Choroid plexus epithelial cell (primary cell): ENCODE results near the gene ZNF319.

ENCODE experiments used
- DNase-seq: peaks from one replicate; pipeline ENCODE4 v3.0.0-alpha.2; 2010; ENCODE audit warnings: low read depth
- H3K4me3 ChIP-seq: 2 replicates; pipeline ENCODE4 v1.5.1; 2011; ENCODE audit warnings: low read depth, mild to moderate bottlenecking, control low read depth, low read length, moderate library complexity
- CTCF ChIP-seq: conservative IDR thresholded peaks from 2 replicates; pipeline ENCODE4 v1.5.1; 2011; ENCODE audit warnings: low read depth, mild to moderate bottlenecking, control low read depth, inconsistent platforms, low read length, moderate library complexity

Gene ZNF319

DNA sequence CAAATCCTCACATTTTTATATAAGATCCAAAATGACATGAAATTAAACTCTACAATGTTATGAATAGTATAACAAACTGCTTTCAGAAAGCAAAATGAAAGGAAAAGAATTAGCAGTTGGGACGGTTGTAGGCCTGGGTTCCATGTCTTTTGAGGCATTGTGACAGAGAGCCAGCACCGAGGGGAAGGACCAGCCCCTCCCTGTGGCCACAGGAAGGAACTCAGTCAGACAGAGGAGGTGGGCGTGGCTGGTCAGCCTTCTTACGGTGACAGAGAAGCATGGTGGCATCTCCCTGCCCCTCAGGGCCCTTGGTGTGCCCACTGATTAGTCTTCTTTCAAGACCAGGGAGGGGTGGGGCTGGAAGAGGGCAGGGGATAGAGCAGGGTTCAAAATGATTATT, 5.7 kb downstream of the ZNF319 start:
- TF ChIP-seq CTCF = peak; percentile 69
- peak; percentile 61 for DNase-seq
- H3K4me3 ChIP-seq = no peak overlapping the region

GRCh38 chr16:57994361-57994760, 6.1 kb downstream of the ZNF319 start:
- H3K4me3 ChIP-seq = no peak overlapping the region
- TF ChIP-seq CTCF = no peak
- DNase-seq = no peak

DNA sequence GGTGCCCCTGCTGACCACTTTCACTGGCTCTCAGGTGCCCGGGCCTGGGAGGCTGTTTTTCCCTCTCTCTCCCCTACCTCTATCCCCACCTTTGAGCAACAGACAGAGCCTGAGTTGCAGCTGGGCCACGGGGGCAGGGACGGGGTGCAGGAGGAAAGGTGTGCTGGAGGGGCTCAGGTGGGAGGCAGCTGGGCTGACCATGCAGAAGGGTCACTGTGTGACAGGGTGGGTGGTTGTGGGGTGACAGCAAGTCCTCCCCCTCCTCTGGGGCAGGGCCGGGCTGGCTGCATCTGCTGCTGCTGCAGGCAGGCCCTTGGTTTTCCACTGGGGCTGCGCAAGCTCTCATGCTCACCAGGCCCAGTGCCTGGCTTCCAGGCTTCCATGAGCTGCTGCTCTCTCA, 6.6 kb downstream of the ZNF319 start:
- DNase-seq = no peak
- H3K4me3 ChIP-seq = no peak overlapping the region

GRCh38 chr16:57993438-57993837, 7.0 kb downstream of the ZNF319 start:
- no peak overlapping the region for H3K4me3 ChIP-seq
- no peak for TF ChIP-seq CTCF
- no peak for DNase-seq

More for the DNA sequence above, 6.6 kb downstream of the ZNF319 start:
- no peak for TF ChIP-seq CTCF

- no peak for TF ChIP-seq CTCF
- no peak for DNase-seq
- no peak overlapping the region for H3K4me3 ChIP-seq
These were observed 8.4 kb downstream of the ZNF319 start for GRCh38 chr16:57992084-57992483.

DNA sequence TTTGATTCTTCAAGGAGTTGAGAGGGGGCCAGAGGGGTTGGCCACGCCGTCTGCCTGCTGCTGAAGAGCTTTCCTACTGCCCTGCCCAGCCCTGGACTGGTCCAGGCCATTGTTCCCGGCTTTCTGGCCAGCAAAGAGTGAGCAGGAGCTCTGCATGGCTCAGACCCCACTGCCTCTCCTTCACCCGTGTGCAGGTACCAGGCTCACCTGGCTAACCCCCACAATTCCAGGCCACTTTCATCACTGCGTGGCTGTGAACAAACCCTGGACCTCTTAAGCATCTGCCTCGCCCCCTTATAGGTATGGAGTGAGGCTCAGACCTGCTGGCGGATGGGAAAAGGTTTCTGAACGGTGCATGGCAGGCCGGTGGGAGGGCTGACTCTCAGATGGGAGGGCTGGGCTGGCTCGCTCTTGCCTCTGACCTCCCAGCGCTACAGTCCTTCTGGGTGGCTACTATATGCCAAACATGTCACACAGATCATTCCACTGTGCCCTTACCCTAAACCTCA, 8.9 kb downstream of the ZNF319 start:
- TF ChIP-seq CTCF = no peak
- no peak overlapping the region for H3K4me3 ChIP-seq
- DNase-seq = no peak

- DNase-seq = no peak
- no peak overlapping the region for H3K4me3 ChIP-seq
- no peak for TF ChIP-seq CTCF
These were observed 11.5 kb downstream of the ZNF319 start for GRCh38 chr16:57988929-57989328.
